Measurements from ENCODE around the gene IL31RA. TPM values are rescaled to one million over a fixed set of nuclear protein-coding genes. Genes with fewer than 3 reads are reported as not detected.

The IL31RA gene
- total and polyA plus RNA-seq, 2 of the 13 experiments (the other 11 are each of a cell fraction or from before 2014, with no cell fraction given), result not detected

DNA sequence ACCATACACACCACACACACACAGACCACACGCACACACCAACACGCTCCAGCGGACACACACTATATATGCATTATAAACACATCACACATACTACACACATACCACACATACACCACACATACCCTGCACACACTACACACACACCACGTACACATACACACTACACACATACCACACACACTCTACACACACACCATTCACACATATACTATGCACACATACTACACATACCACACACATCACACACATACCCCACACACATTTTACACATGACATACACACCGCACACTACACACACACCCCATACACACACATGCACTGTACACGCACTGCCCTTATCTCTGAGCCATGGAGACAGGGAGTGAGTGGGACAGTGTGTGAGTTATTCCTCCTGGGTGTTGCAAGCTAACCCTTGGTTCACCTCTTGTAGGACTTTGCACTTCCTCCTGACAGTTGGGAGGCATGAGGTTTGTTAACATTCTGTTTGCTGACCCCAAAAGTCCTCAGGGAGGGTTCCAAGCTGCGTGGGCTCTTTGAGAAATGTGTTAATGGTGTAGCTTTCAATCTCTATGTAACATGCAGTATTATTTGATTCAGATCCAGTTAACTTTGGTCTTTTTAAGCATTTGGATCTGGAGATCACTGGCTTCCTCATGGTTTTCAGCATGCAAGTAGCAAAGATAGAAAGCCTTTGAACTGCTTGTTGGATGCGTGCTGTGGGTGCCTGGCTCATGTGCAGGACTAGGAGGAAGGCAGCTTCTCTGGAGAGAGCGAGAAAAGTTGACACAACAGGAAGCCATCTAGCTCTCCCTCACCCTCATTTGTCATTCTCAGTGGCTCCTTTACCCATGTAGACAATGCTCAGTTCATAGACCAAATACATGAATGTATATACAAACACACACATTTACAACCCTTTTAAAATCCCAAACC lies 13.7 kb downstream of the IL31RA start (continued):
- TF ChIP-seq ZNF790 (CRISPR knock-in tag; IDR thresholded peaks at IDR 0.05; ENCODE audit: borderline replicate concordance), result no peak
- TF ChIP-seq, protein P1, sequence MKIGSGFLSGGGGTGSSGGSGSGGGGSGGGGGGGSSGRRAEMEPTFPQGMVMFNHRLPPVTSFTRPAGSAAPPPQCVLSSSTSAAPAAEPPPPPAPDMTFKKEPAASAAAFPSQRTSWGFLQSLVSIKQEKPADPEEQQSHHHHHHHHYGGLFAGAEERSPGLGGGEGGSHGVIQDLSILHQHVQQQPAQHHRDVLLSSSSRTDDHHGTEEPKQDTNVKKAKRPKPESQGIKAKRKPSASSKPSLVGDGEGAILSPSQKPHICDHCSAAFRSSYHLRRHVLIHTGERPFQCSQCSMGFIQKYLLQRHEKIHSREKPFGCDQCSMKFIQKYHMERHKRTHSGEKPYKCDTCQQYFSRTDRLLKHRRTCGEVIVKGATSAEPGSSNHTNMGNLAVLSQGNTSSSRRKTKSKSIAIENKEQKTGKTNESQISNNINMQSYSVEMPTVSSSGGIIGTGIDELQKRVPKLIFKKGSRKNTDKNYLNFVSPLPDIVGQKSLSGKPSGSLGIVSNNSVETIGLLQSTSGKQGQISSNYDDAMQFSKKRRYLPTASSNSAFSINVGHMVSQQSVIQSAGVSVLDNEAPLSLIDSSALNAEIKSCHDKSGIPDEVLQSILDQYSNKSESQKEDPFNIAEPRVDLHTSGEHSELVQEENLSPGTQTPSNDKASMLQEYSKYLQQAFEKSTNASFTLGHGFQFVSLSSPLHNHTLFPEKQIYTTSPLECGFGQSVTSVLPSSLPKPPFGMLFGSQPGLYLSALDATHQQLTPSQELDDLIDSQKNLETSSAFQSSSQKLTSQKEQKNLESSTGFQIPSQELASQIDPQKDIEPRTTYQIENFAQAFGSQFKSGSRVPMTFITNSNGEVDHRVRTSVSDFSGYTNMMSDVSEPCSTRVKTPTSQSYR (CRISPR knock-in tag; IDR thresholded peaks at IDR 0.05; ENCODE audit: borderline replicate concordance), result no peak
- no peak for TF ChIP-seq MAFG (CRISPR knock-in tag; IDR thresholded peaks at IDR 0.05)
- TF ChIP-seq ZMYM4 (CRISPR knock-in tag; IDR thresholded peaks at IDR 0.05), result peak; percentile 69; the same call in 1 of the 2 replicates
- peak; percentile 30; the same call in 1 of the 2 replicates for TF ChIP-seq GABPB1 (CRISPR knock-in tag; IDR thresholded peaks at IDR 0.05)
- TF ChIP-seq ZNF556 (CRISPR knock-in tag; IDR thresholded peaks at IDR 0.05; ENCODE audit: borderline replicate concordance), result peak; percentile 63; the same call in 1 of the 2 replicates
- TF ChIP-seq NFKBIZ (CRISPR knock-in tag; IDR thresholded peaks at IDR 0.05), result no peak
- TF ChIP-seq MBNL3 (CRISPR knock-in tag; conservative IDR thresholded peaks at IDR 0.05), result no peak
- no peak for TF ChIP-seq HMG20B (CRISPR knock-in tag; conservative IDR thresholded peaks at IDR 0.05)
- TF ChIP-seq HDAC1 (CRISPR knock-in tag; IDR thresholded peaks at IDR 0.05), result peak; percentile 70; the same call in 1 of the 2 replicates
- no peak for TF ChIP-seq ZNF224 (CRISPR knock-in tag; IDR thresholded peaks at IDR 0.05)
- TF ChIP-seq ZNF160 (CRISPR knock-in tag; IDR thresholded peaks at IDR 0.05), result no peak
- TF ChIP-seq, protein P2, sequence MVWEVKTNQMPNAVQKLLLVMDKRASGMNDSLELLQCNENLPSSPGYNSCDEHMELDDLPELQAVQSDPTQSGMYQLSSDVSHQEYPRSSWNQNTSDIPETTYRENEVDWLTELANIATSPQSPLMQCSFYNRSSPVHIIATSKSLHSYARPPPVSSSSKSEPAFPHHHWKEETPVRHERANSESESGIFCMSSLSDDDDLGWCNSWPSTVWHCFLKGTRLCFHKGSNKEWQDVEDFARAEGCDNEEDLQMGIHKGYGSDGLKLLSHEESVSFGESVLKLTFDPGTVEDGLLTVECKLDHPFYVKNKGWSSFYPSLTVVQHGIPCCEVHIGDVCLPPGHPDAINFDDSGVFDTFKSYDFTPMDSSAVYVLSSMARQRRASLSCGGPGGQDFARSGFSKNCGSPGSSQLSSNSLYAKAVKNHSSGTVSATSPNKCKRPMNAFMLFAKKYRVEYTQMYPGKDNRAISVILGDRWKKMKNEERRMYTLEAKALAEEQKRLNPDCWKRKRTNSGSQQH (CRISPR knock-in tag; IDR thresholded peaks at IDR 0.05; ENCODE audit: low read depth), result 0 out of 2 replicates have a peak, but pooled peaks have one; percentile 38
- TF ChIP-seq SAP130 (CRISPR knock-in tag; IDR thresholded peaks at IDR 0.05; ENCODE audit: low read depth), result peak; percentile 55; the same call in 1 of the 2 replicates
- 0 out of 2 replicates have a peak, but pooled peaks have one; percentile 6 for TF ChIP-seq JUNB (CRISPR knock-in tag; IDR thresholded peaks at IDR 0.05; ENCODE audit: borderline replicate concordance)
- TF ChIP-seq FOXO1 (CRISPR knock-in tag; IDR thresholded peaks at IDR 0.05), result peak; percentile 48; the same call in 1 of the 2 replicates
- TF ChIP-seq MED1 (CRISPR knock-in tag; IDR thresholded peaks at IDR 0.05), result peak; percentile 63
- peak; percentile 38; the same call in 1 of the 2 replicates for TF ChIP-seq SOX5 (CRISPR knock-in tag; IDR thresholded peaks at IDR 0.05; ENCODE audit: borderline replicate concordance)
- TF ChIP-seq FOXA1 (IDR thresholded peaks at IDR 0.05), result no peak
- TF ChIP-seq FOXA1 (CRISPR knock-in tag; IDR thresholded peaks at IDR 0.05), result 0 out of 2 replicates have a peak, but pooled peaks have one; percentile 20
- peak; percentile 82 for TF ChIP-seq NR2C2 (CRISPR knock-in tag; IDR thresholded peaks at IDR 0.05; ENCODE audit: borderline replicate concordance)
- peak; percentile 81 for TF ChIP-seq ZMYM3 (CRISPR knock-in tag; IDR thresholded peaks at IDR 0.05)
- TF ChIP-seq, protein P3, sequence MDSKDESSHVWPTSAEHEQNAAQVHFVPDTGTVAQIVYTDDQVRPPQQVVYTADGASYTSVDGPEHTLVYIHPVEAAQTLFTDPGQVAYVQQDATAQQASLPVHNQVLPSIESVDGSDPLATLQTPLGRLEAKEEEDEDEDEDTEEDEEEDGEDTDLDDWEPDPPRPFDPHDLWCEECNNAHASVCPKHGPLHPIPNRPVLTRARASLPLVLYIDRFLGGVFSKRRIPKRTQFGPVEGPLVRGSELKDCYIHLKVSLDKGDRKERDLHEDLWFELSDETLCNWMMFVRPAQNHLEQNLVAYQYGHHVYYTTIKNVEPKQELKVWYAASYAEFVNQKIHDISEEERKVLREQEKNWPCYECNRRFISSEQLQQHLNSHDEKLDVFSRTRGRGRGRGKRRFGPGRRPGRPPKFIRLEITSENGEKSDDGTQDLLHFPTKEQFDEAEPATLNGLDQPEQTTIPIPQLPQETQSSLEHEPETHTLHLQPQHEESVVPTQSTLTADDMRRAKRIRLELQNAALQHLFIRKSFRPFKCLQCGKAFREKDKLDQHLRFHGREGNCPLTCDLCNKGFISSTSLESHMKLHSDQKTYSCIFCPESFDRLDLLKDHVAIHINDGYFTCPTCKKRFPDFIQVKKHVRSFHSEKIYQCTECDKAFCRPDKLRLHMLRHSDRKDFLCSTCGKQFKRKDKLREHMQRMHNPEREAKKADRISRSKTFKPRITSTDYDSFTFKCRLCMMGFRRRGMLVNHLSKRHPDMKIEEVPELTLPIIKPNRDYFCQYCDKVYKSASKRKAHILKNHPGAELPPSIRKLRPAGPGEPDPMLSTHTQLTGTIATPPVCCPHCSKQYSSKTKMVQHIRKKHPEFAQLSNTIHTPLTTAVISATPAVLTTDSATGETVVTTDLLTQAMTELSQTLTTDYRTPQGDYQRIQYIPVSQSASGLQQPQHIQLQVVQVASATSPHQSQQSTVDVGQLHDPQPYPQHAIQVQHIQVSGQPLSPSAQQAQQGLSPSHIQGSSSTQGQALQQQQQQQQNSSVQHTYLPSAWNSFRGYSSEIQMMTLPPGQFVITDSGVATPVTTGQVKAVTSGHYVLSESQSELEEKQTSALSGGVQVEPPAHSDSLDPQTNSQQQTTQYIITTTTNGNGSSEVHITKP (CRISPR knock-in tag; IDR thresholded peaks at IDR 0.05; ENCODE audit: low read depth), result no peak

All from HepG2 (cell line).